HG03066 (cell line): ENCODE measurements around the gene TTC28.
"Not testable (repeated sequence)": the region's sequence is repeated elsewhere in the genome, so short reads cannot be mapped to it uniquely, and the experiment has no call there.

ENCODE experiments used
- ATAC-seq: cut with Tn5 transposase; IDR thresholded peaks from one replicate; pipeline ENCODE4 v1.9.1; 2021; ENCODE audit warnings: low read depth; ENCODE audit not compliant: unreplicated experiment

The TTC28 gene

DNA sequence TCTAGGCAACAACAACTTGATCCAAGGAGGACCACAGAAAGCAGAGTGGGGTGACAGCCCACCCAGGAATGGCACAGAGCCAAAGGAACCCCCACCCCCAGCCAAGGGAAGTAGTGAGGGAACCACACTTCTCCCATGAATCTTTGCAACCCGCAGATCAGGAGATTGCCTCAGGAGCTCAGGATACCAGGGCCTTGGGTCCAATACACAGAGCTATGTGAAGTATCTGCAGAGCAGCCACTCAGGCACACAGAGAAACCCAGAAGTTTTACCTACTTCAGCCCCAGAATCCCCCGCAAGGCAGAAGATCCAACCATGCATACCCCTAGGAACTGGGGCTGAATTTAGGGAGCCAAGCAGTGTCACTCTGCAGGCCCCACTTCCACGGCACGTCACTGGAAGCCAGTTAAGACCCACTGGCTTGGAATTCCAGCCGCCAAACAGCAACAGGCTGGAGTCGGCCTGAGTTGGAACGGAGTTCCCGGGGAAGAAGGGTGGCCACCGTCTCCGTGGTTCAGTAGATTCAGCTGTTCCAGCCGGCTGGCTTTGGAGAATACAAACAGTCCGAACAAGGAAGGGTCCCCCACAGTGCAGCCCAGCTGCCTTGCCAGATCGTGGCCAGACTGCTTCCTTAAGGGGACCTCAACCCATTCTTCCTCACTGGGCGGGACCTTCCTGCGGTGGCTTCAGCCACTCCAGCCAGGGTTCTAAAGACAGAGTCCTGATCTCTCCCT, 174.1 kb downstream of the TTC28 start:
- ATAC-seq = no peak

DNA sequence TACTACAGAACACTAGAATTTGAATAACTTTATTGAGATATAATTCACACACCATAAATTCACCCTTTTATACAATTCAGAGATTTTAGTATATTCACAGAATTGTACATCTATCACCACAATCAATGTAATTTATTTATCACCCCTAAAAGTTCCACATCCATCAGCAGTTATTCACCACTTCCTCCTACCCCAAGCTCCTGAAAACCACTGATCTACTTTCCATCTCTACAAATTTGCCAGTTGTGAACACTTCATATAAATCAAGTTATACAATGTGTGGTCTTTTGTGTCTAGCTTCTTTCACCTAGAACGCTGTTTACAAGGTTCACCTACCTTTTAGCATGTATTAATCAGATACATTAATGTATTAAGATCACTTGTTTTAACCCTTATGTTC, 179.6 kb downstream of the TTC28 start:
- no peak for ATAC-seq

GRCh38 chr22:28498044-28498443, 181.6 kb downstream of the TTC28 start:
- ATAC-seq = no peak

DNA sequence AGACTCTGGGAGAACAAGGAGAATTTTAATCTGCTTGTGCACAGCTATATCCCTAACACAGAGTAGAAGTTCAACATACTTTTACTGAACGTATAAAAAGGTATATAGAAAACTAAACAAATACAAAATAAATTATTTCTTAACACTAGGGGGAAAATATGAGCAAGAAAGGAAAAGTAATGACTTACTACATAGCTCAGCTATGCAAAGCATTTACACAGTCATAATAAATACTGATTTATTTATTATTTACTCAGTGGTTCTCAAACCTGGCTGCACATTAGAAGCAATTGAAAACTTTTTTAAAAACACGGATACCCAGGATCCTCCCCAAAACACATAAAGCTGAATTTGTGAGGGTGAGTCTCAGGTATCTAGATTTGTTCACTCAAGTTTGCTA, 182.5 kb downstream of the TTC28 start:
- no peak for ATAC-seq

- not testable (repeated sequence) for ATAC-seq
Measured at GRCh38 chr22:28491289-28491688, 188.4 kb downstream of the TTC28 start.

GRCh38 chr22:28488825-28489224, 190.8 kb downstream of the TTC28 start:
- ATAC-seq = no peak

DNA sequence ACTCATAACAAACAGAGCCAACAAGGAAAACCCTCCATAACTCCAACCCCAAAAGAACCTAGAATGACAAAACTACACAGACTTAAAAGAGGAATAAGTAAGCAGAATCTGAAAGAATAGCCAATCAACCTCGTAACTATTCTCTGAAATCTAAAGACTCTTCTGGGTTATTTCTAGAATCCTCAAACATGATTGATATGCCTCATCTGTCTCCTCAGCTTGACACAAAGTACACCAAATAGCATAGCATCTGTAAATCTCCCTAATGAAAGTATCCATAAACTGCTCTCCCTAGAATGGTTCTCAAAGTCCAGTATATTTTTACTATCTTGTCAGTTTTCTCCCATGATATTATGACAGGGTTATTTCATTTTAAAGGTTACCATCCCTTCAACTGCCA, 195.0 kb downstream of the TTC28 start:
- no peak for ATAC-seq

- ATAC-seq = no peak
Measured at GRCh38 chr22:28481725-28482124, 197.9 kb downstream of the TTC28 start.

- ATAC-seq = no peak
Measured at GRCh38 chr22:28480000-28480715, 199.5 kb downstream of the TTC28 start.

- ATAC-seq = no peak
Measured at GRCh38 chr22:28478564-28478963, 201.1 kb downstream of the TTC28 start.

DNA sequence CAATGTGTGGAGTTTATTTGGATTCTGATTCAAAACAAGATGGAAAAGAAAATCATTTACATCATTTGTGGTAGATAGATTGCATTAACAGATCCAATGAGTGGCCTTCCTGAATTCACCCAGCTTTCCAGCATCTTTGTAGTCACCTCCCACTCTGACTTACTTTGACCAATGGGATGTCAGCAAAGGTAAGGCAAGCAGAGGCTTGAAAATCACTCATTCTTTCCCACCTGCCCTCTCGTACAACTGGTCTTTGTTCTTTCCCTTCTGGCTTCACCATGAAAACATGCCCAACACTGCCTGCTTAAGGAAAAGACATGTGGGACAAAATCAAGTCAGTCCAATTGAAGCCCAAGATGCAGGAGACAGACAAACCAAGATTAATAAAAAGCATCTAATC, 202.1 kb downstream of the TTC28 start:
- no peak for ATAC-seq

GRCh38 chr22:28474330-28474729, 205.3 kb downstream of the TTC28 start:
- ATAC-seq = no peak

- no peak for ATAC-seq
Measured at GRCh38 chr22:28473258-28473657, 206.4 kb downstream of the TTC28 start.

DNA sequence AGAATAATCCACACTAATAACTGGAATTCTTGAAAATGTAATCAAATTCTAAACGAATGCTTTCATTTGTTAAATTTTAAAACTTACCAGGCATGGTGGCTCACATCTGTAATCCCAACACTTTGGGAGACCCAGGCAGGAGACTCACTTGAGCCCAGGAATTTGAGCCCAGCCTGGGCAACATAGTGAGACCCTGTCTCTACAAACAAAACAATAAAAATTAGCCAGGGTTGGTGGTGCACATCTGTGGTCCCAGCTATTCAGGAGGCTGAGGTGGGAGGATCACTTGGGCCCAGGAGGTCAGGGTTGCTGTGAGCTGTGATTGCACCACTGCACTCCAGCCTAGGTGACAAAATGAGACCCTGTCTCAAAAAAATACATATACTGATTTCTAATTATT, 212.6 kb downstream of the TTC28 start:
- not testable (repeated sequence) for ATAC-seq

DNA sequence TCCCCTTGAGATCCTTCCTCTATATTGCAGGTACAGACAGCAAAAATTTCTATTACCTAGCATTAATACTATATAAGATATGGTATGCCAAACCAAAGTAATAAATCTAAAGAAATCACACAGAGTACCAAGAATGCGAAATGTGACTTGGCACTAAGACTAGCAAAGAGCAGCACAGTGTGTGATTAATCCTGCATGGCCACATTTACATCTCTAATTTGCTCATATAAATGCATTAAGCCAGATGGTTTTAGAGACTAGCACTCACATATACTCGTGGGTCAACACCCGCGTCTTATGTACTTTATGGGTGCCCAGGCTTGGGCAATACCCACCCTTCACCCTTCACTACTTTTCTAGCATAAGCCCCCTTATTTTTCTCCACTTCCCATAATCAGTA, 213.2 kb downstream of the TTC28 start:
- ATAC-seq = no peak

DNA sequence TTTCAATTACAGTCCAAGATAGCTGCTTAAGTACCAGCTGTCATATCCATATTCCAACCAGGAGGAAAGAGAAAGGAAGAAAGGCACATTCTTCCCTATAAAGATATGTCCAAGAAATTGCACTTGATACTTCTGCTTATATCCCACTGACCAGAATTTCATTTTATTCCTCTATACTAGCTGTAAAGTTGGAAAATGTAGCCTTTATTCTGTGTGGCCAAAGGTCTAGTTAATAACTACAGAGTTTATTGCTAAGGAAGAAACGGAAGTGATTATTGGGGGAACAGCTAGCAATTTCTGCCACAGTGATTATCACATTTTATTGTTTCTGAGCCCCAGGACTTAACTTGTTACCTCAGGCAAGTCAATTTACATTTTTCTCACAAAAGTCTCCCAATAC, 213.8 kb downstream of the TTC28 start:
- no peak for ATAC-seq

- no peak for ATAC-seq
Measured at GRCh38 chr22:28464127-28464526, 215.5 kb downstream of the TTC28 start.

DNA sequence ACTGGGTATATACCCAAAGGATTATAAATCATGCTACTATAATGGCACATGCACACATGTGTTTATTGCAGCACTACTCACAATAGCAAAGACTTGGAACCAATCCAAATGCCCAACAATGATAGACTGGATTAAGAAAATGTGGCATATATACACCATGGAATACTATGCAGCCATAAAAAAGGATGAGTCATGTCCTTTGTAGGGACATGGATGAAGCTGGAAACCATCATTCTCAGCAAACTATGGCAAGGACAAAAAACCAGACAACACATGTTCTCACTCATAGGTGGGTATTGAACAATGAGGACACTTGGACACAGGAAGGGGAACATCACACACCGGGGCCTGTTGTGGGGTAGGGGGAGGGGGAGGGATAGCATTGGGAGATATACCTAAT, 216.2 kb downstream of the TTC28 start:
- not testable (repeated sequence) for ATAC-seq

GRCh38 chr22:28462901-28463300, 216.7 kb downstream of the TTC28 start:
- ATAC-seq = no peak

DNA sequence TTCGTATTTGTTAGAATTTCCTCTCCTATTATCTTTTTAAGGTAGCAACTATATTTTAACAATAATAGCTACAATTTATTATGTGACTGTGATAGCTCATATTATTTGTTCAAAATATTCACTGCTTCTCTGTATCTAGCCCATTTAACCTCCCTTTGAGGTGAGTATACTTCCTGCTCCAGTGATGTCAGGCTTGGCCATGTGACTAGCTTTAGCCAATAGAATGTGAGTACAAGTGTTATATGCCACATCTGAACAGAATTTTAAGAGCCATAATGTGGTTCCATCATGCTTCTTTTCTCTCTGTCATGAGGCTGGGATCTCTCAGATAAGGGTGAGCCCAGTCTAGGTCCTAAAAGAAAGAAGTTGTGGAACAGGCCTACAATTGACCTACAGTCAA, 217.6 kb downstream of the TTC28 start:
- ATAC-seq = no peak

DNA sequence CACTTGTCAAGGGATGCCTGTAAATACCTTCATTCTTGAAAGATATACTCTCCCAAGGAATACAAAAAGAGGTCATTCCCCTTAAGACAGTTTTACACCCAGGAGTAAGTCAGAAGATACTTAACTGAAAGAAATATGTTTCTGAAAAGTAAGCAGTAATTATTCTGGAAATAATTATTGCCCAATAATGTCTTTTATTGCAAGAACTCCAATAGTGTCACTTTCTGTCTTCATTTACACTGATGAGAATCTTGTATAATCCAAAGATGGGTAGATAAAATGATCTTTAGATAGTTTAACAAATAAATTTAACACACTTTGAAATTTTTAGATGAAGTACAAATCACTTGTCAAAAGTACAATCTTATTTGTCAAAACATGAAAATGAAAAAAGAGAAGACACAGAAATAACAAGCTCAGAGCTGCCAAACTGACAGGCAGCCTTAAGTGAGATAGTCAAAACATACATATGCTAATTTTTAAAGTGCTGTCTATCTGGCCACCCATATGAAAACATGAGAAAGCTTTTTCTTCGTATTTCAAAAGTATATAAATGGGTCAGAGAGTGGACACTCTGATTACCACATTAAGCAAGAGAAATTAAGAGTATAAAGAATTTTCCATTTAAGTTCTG, 225.1 kb downstream of the TTC28 start:
- no peak for ATAC-seq

- no peak for ATAC-seq
Measured at GRCh38 chr22:28450109-28450508, 229.5 kb downstream of the TTC28 start.
